Fibroblast of lung (primary cell): ENCODE results near the gene MSH3. TPM values are rescaled to one million over a fixed set of nuclear protein-coding genes. Genes with fewer than 3 reads are reported as not detected.

Source experiments
- DNase-seq, 2 donors: peaks; one replicate each; pipeline versions ENCODE4 v3.0.0 to v3.0.0-alpha.2; 2010; ENCODE audit warnings: low read depth in 2 of 2
- H2AFZ ChIP-seq: 2 replicates; pipeline ENCODE4 v1.5.1; 2012; ENCODE audit warnings: low read length, control low read depth, inconsistent platforms
- H3K27ac ChIP-seq: 2 replicates; pipeline ENCODE4 v1.5.1; 2011; ENCODE audit warnings: low read length, control low read depth; ENCODE audit not compliant: insufficient read depth
- H3K27me3 ChIP-seq: 2 replicates; pipeline ENCODE4 v1.5.1; 2011; ENCODE audit warnings: mild to moderate bottlenecking, low read length; ENCODE audit not compliant: control insufficient read depth, insufficient read depth
- H3K36me3 ChIP-seq: 2 replicates; pipeline ENCODE4 v1.5.1; 2011; ENCODE audit warnings: low read length; ENCODE audit not compliant: control insufficient read depth, insufficient read depth
- H3K4me1 ChIP-seq: 2 replicates; pipeline ENCODE4 v1.5.1; 2011; ENCODE audit warnings: low read length; ENCODE audit not compliant: control insufficient read depth, insufficient read depth; ENCODE audit errors: extremely low read depth
- H3K4me2 ChIP-seq: 2 replicates; pipeline ENCODE4 v1.5.1; 2011; ENCODE audit warnings: low read length, control low read depth; ENCODE audit not compliant: insufficient read depth; ENCODE audit errors: extremely low read depth
- H3K4me3 ChIP-seq, 4 experiments: fragments of 200-600 bp in 1 of 4; sonication (generic) in 1 of 4; replicated peaks in 1 of 4; 2 replicates each; pipeline ENCODE4 v1.5.1; 2011 to 2016; ENCODE audit warnings: low read length in 4 of 4, low read depth in 3 of 4, mild to moderate bottlenecking in 3 of 4, control low read depth in 2 of 4, inconsistent platforms in 1 of 4, mixed read lengths in 1 of 4; ENCODE audit not compliant: insufficient read depth in 1 of 4; ENCODE audit errors: control extremely low read depth in 1 of 4
- H3K79me2 ChIP-seq: 2 replicates; pipeline ENCODE4 v1.5.1; 2012; ENCODE audit warnings: mild to moderate bottlenecking, low read length, inconsistent platforms; ENCODE audit not compliant: control insufficient read depth, insufficient read depth
- H3K9ac ChIP-seq: 2 replicates; pipeline ENCODE4 v1.5.1; 2011; ENCODE audit warnings: mild to moderate bottlenecking, low read length, control low read depth; ENCODE audit not compliant: insufficient read depth
- H3K9me3 ChIP-seq: 2 replicates; pipeline ENCODE4 v1.5.1; 2012; ENCODE audit warnings: low read depth, low read length; ENCODE audit not compliant: control insufficient read depth, insufficient read depth
- H4K20me1 ChIP-seq: 2 replicates; pipeline ENCODE4 v1.5.1; 2011; ENCODE audit warnings: low read length; ENCODE audit not compliant: control insufficient read depth, insufficient read depth; ENCODE audit errors: extremely low read depth
- CTCF ChIP-seq, 2 donors: IDR thresholded peaks in 1 of 2; conservative IDR thresholded peaks in 1 of 2; 1 replicate in 1 of 2; 2 replicates in 1 of 2; pipeline ENCODE4 v1.5.1; 2011 to 2012; ENCODE audit warnings: low read length in 2 of 2, control low read depth in 1 of 2, inconsistent platforms in 1 of 2, low read depth in 1 of 2, mild to moderate bottlenecking in 1 of 2
- EZH2 ChIP-seq: IDR thresholded peaks from 2 replicates; pipeline ENCODE4 v1.5.1; 2012; ENCODE audit warnings: low read length, control low read depth, mild to moderate bottlenecking; ENCODE audit errors: missing control alignments
- polyA plus RNA-seq, 2 donors: library from polyadenylated mRNA; depleted of rRNA in 1 of 2; stranded (reverse) in 1 of 2; unstranded in 1 of 2; fragments of >200 nt; gene quantifications; 2 replicates each; pipeline ENCODE4 v1.2.1, GENCODE V29; 2011 to 2012; ENCODE audit warnings: missing spikeins in 1 of 2
- total RNA-seq: library from RNA; depleted of rRNA; stranded (reverse); fragments of >200 nt; gene quantifications from 2 replicates; pipeline ENCODE4 v1.2.1, GENCODE V29; 2014

MSH3 gene
- total and polyA plus RNA-seq, 2 donors (not counting 1 experiment from before 2014, with no cell fraction given), result 9.1 to 14.4 TPM

GRCh38 chr5:80618438-80618837, 36.0 kb upstream of the MSH3 start:
- DNase-seq, result no peak
- TF ChIP-seq EZH2 (no peak), CTCF (conservative IDR thresholded peaks at IDR 0.05 in 1 of 2, IDR thresholded peaks at IDR 0.05 in 1 of 2; ENCODE audit: low read depth in 1 of 2, low read length in 2 of 2) (no peak)
- Histone ChIP-seq H3K9ac (no peak overlapping the region), H3K4me2 (no peak overlapping the region), H3K27me3 (no peaks in the 10 kb centered on the region), H2AFZ (no peak overlapping the region), H3K36me3 (no peaks in the 10 kb centered on the region), H3K4me1 (no peaks in the 10 kb centered on the region), H3K27ac (no peak overlapping the region), H3K9me3 (no peaks in the 10 kb centered on the region), H3K79me2 (no peaks in the 10 kb centered on the region), H4K20me1 (no peaks in the 10 kb centered on the region), H3K4me3 (no peak overlapping the region)

- no peaks in the 10 kb centered on the region for H3K4me1 ChIP-seq
- H3K4me2 ChIP-seq, result no peak overlapping the region
- no peak overlapping the region for H3K27ac ChIP-seq
- H3K9ac ChIP-seq, result no peak overlapping the region
- no peaks in the 10 kb centered on the region for H3K9me3 ChIP-seq
- DNase-seq, result no peak
- no peaks in the 10 kb centered on the region for H3K79me2 ChIP-seq
- no peak overlapping the region for H2AFZ ChIP-seq
- H4K20me1 ChIP-seq, result no peaks in the 10 kb centered on the region
- no peaks in the 10 kb centered on the region for H3K27me3 ChIP-seq
- no peak overlapping the region for H3K4me3 ChIP-seq
- TF ChIP-seq EZH2 (no peak), CTCF (conservative IDR thresholded peaks at IDR 0.05 in 1 of 2, IDR thresholded peaks at IDR 0.05 in 1 of 2; ENCODE audit: low read depth in 1 of 2, low read length in 2 of 2) (no peak)
- H3K36me3 ChIP-seq, result no peaks in the 10 kb centered on the region
Measured at GRCh38 chr5:80619086-80619485, 35.4 kb upstream of the MSH3 start.

- no peak overlapping the region for H2AFZ ChIP-seq
Measured at GRCh38 chr5:80620211-80620610, 34.2 kb upstream of the MSH3 start.

More at GRCh38 chr5:80620211-80620610, 34.2 kb upstream of the MSH3 start:
- Histone ChIP-seq H3K27me3 (no peaks in the 10 kb centered on the region), H4K20me1 (no peaks in the 10 kb centered on the region), H3K4me2 (no peak overlapping the region), H3K9me3 (no peaks in the 10 kb centered on the region), H3K79me2 (no peaks in the 10 kb centered on the region), H3K4me3 (no peak overlapping the region), H3K36me3 (no peaks in the 10 kb centered on the region), H3K9ac (no peak overlapping the region), H3K4me1 (no peaks in the 10 kb centered on the region), H3K27ac (no peak overlapping the region)
- DNase-seq, result peak in 1 of 2 donors; percentile 87
- TF ChIP-seq CTCF (conservative IDR thresholded peaks at IDR 0.05 in 1 of 2, IDR thresholded peaks at IDR 0.05 in 1 of 2; ENCODE audit: low read depth in 1 of 2, low read length in 2 of 2) (no peak), EZH2 (no peak)
